ENCODE results near the gene RPRML.

RPRML gene

DNA sequence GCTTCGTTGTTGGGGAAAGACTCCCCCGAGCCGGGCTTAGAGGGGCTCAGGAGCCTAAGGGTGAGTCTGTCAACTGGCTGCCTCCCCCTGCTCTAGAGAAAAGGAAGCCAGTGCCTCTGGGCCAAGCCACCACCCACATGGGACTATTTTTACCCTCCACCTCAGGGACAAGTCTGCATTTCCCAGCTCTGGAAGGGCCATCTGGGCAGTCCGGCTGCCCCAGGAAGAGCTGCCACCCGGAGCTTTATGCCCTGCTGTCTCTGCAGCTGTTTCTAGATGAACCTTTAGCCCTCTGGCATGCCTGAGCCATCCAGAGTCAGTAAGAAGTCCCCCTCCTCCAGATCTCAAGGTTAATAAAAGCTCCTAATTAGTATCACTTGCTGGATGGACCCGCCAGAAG is 5.3 kb upstream of the RPRML start:
- H3K4me3 ChIP-seq (ENCODE audit: low read length), result no peak overlapping the region
- no peak for TF ChIP-seq ZNF274 (IDR thresholded peaks at IDR 0.05; ENCODE audit: low read depth, low read length)

DNA sequence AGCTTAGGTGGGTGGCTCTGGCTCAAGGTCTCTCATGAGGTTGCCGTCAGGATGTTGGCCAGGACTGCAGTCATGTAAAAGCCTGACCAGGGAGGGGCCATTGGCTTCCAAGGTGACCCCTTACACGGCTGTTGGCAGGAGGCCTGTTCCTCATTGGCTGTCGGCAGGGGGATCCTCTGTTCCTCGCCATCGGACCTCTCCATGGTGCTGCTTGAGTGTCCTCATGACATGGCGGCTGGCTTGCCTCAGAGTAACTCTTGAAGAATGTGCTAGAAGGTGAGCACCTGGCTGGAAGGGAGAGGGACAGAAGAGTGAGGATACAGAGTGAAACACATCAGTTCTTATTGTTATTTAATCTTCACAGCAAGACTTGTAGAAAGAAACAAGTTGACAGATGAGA is 4.7 kb upstream of the RPRML start:
- H3K4me3 ChIP-seq (ENCODE audit: low read length), result no peak overlapping the region
- no peak for TF ChIP-seq ZNF274 (IDR thresholded peaks at IDR 0.05; ENCODE audit: low read depth, low read length)

DNA sequence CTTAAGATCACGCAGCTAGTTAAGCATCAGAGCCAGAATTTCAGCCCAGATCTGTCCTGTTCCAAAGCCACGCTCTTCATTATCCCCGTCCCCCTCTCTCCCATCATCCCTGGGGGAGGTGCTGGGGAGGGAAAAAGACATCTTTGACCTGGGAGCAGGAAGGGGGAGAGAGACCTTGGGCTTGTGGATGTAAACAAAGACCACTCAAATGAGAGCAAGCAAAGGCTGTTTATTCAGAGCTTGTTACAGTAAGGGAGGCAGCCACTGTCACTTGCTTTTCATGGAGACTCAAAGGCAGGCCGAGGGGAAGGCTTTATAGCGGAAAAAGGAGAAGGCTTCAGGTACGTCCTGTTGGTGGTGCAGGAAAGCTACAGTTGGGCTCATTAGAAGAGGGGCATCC is 3.5 kb upstream of the RPRML start:
- no peak for TF ChIP-seq ZNF274 (IDR thresholded peaks at IDR 0.05; ENCODE audit: low read depth, low read length)
- H3K4me3 ChIP-seq (ENCODE audit: low read length), result no peak overlapping the region

- TF ChIP-seq ZNF274 (IDR thresholded peaks at IDR 0.05; ENCODE audit: low read depth, low read length), result no peak
- H3K4me3 ChIP-seq (ENCODE audit: low read length), result peak overlapping the region; percentile 45; the same call in 1 of the 2 replicates
Measured at GRCh38 chr17:46978489-46979146, 435 bp downstream of the RPRML start.

- TF ChIP-seq ZNF274 (IDR thresholded peaks at IDR 0.05; ENCODE audit: low read depth, low read length), result no peak
- no peak overlapping the region; the same call in 1 of the 2 replicates for H3K4me3 ChIP-seq (ENCODE audit: low read length)
Measured at GRCh38 chr17:46977750-46978488, 1.1 kb downstream of the RPRML start.

DNA sequence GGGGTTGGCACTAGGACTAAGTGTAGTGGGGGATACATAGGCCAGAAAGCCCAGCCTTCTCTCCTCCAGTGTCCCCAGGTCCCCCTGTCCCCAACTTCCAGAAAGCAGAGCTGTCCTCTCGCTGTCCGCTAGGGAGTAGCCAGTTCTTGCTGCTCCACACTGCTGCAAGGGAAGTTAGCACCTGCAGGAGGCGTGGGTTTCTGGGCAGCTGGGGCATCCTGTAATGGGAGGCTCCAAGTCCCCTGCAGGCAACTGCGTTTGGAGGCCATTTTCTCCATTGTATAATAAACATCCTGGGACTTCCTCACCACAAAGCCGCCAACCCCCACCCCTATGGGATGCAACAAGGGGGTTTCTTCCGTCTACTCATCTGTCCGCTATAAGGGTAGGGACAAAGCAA is 1.7 kb downstream of the RPRML start:
- TF ChIP-seq ZNF274 (IDR thresholded peaks at IDR 0.05; ENCODE audit: low read depth, low read length), result no peak
- H3K4me3 ChIP-seq (ENCODE audit: low read length), result no peak overlapping the region

- TF ChIP-seq ZNF274 (IDR thresholded peaks at IDR 0.05; ENCODE audit: low read depth, low read length), result no peak
Measured at GRCh38 chr17:46976626-46977270, 2.3 kb downstream of the RPRML start.

DNA sequence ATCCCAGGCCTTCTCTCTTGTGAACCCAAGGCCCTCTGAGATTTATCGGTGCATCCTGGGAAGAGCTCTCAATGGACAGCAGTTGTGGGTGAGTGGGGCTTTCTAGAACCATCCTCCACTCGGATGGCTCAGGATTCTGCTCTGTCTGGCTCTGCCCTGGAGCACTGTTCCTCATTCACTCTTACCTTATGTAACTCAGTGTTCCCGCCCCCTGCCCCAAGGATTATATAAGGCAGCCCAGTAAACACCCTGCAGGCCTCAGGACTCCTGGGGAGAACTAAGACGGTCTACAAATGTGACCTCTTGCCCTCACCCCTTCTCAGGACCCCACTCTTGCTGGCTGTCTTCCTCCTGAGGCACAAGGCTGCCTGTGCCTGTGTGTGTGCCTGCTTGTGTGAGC is 3.8 kb downstream of the RPRML start:
- no peak overlapping the region for H3K4me3 ChIP-seq (ENCODE audit: low read length)
- no peak for TF ChIP-seq ZNF274 (IDR thresholded peaks at IDR 0.05; ENCODE audit: low read depth, low read length)

More at GRCh38 chr17:46976626-46977270, 2.3 kb downstream of the RPRML start:
- no peak overlapping the region for H3K4me3 ChIP-seq (ENCODE audit: low read length)

- TF ChIP-seq ZNF274 (IDR thresholded peaks at IDR 0.05; ENCODE audit: low read depth, low read length), result no peak
Measured at GRCh38 chr17:46974086-46974485, 5.0 kb downstream of the RPRML start.

GRCh38 chr17:46972346-46972745 is 6.7 kb downstream of the RPRML start:
- H3K4me3 ChIP-seq (ENCODE audit: low read length), result no peak overlapping the region
- TF ChIP-seq ZNF274 (IDR thresholded peaks at IDR 0.05; ENCODE audit: low read depth, low read length), result no peak

More at GRCh38 chr17:46974086-46974485, 5.0 kb downstream of the RPRML start:
- no peak overlapping the region for H3K4me3 ChIP-seq (ENCODE audit: low read length)

DNA sequence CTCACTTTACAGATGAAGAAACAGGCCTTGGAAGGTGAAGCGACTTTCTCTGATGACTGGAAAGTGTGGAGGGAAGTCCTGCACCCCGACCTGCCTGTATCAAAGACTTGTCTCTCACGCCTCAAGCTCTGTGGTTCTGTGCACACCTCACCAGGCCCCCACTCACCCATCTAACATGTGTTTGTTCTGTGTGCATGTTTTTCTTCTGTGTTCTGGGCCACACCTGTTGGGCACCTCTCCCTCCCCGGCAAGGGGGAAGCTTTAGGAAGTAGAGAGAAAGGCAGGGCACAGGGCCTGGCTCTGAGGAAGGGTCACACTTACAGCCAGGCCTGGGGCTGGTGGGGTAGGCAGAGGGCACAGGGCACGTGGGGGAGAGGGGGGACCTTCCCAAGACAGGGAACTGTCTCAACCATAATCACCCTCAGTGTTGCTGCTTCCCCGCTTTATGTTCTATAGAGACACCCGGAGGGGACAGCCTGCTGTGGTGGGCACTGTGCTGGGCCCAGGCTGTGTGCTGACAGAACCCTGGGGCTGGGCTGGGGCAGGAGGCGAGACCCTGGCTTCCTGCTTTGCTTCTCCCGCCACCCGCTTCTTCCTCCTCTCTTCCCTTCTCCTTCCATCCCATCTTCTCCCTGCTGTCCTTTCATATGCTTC is 7.3 kb downstream of the RPRML start:
- TF ChIP-seq ZNF274 (IDR thresholded peaks at IDR 0.05; ENCODE audit: low read depth, low read length), result no peak
- H3K4me3 ChIP-seq (ENCODE audit: low read length), result no peak overlapping the region

DNA sequence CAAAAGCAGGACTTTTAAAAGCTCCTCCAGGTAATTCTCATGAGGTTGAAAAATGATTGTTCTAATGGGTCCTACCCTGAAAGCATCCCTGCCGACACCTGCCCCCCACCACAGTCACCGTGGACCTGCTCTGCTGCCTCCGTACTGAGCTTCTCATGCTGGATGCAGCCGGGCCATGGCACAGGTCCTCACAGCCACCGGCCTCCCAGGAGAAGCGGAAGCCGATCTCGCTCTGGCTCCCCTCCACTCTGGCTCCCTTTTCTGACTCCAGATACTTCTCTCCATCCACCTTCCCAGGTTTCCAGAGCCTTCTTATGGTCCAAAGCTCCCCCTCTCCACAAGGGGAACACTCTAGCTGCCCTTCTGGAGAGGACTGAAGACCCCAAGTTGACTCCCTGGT is 10.2 kb downstream of the RPRML start:
- TF ChIP-seq ZNF274 (IDR thresholded peaks at IDR 0.05; ENCODE audit: low read depth, low read length), result no peak

DNA sequence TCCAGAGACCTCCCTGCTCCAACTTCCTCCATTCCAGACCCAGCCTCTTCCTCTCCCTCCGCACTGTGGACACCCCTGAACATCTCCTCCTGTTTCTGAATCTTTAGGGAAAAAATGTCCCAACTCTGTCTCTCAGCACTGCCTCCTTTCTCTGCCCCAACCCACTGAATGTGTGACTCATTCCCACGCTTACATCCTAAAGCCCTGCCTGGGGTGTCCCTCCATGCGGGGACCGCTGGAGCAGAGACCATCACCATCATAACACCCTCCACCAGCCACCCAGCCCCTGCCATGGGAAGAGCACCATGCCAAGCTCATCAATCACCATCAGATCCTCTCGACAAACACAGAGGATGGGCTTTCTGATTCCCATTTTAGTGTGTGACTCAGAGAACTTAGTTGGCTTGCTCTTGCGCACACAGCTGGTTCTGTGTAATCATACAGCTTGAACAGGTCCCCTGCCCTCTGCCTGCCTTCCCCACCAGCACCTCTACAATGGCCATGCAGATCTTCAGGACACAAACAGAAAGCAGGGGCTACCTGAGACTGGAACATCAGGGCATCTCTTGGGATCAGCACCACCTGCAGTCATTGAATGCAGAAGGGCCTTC is 10.7 kb downstream of the RPRML start:
- TF ChIP-seq ZNF274 (IDR thresholded peaks at IDR 0.05; ENCODE audit: low read depth, low read length), result no peak
- no peak overlapping the region for H3K4me3 ChIP-seq (ENCODE audit: low read length)

More for the DNA sequence above, 10.2 kb downstream of the RPRML start:
- no peak overlapping the region for H3K4me3 ChIP-seq (ENCODE audit: low read length)

Measured in GM08714 (cell line).